Fibroblast of the conjunctiva (primary cell): ENCODE data around the gene NCLN.
"Not testable (repeated sequence)": the region's sequence is repeated elsewhere in the genome, so short reads cannot be mapped to it uniquely, and the experiment has no call there.

Experiments
- DNase-seq: peaks from one replicate; pipeline ENCODE4 v3.0.0-alpha.2; 2010; ENCODE audit warnings: low read depth

The NCLN gene

DNA sequence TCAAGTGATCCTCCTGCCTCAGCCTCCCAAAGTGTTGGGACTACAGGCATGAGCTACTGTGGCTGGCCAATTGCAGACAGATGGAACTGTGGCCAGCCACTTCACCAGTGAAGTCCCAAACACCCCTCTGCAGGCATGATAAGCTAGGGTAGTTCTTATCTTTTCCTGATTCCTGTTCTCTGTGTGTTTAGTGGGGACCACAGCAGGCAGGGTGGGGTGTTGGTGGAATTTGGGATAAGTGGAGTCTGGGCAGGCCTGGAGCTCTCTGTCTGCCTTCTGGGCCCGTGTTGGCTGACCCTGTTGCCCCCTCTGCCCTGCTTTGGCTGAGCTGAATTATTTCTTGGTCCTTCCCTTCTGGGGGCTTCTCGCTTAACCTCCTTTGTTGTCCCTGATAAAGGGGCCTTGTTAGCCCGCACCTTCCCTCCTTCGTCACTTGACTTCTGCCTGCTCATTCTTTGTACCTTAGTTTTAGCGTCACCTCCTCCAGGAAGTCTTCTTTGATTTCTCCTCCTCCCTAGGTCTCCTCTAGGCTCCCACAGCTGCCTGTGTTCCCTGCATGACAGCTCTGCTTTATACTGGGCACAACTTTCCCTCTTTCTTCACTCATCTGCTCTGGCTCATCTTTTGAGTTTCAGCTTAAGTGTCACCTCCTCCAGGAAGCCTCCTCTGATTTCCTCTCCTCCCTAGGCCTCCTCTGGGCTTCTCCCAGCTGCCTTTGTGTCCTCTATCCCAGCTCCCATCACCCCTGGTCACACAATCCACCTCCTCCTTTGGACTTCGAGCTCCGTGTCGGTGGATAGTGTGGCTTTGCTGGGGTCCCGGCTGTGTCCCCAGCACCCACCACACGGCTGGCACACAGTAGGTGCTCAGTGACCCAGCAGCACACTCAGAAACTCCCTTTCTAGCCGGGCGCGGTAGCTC, 1.7 kb upstream of the NCLN start:
- no peak for DNase-seq

DNA sequence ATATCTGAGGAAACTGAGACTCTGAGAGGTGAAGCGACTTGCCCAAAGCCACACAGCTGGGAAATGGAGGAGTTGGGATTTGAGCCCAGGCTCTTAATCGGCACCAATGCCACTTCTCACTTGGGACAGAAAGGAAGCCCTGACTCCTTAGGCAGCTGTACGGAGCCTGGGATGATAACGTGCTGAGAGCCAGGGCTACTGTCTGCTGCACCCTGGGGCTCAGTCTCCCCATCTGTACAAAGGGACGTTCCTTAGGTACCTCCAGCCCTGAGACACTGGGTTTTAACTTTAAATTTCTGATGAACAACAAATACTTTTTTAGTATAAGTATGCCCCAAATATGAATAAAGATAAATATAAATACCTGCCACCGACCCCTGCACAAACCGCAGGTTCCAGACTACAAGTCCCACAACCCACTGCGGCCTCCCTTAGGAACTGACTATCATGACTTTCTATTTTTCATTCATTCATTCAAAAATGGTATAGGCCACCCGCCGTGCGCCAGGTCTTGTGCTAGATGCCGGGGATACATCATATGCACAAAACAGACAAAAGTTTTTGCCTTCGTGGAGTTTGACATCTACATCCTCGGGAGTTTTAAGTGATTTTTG, 776 bp upstream of the NCLN start:
- DNase-seq: peak; percentile 39

DNA sequence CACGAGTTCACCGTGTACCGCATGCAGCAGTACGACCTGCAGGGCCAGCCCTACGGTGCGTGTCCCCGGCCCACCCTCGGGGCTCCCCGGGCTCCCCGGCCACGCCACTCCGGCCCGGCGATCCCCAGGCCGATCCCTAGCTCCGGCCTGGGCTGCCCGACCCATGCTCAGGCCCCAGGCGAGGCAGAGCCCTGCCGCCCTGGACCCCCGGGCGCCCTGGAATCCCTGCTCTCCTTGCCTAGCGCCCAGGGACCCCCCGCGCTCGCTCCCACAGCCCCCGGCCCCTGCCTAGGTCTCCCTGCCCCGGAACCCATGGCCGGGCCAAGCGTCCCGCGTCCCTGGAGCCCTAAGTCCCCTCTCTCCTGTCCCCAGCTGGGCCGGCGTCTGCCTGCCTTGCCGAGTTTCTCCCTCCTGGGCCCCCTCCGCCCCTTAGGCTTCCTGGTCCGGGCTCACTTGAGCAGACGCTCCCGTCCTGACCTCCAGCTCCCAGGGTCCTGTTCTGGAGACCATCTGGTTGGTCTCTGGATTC, 494 bp downstream of the NCLN start:
- DNase-seq: no peak

DNA sequence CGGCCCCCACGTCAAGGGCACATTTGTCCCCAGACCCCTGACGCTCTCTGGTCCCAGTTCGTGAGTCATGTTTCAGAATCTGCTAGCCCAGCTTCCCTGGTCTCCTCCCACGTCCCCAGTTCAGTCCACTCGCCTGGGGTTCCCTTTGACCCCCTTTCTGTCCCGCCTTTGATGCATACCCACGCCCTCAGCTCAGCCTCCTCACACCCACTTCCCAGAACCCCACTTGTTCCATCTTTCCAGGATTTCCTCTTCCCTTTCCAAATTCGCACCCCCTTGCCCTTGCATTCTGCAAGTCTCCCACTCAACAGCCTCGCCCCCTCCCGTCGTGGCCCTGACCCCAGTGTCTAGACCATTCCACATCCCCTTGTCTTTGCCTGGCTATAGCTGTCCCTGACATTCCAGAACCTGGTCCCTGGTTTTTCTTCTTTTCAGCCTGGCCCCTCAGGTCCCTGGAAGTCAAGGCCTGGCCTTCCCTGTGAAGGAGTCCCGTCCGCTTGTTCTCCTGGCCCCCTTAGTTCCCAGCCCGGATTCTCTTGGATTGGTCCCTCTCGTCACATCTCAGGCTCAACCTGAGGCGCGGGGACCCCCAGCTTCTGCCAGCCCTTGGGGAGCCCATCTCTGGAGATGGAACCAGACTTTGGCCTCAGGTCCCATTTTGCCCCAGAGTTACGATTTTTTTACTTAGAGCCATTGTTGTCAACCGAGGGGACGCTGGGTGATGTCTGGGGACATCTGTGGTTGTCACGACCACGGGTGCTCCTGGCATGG, 1.3 kb downstream of the NCLN start:
- no peak for DNase-seq

DNA sequence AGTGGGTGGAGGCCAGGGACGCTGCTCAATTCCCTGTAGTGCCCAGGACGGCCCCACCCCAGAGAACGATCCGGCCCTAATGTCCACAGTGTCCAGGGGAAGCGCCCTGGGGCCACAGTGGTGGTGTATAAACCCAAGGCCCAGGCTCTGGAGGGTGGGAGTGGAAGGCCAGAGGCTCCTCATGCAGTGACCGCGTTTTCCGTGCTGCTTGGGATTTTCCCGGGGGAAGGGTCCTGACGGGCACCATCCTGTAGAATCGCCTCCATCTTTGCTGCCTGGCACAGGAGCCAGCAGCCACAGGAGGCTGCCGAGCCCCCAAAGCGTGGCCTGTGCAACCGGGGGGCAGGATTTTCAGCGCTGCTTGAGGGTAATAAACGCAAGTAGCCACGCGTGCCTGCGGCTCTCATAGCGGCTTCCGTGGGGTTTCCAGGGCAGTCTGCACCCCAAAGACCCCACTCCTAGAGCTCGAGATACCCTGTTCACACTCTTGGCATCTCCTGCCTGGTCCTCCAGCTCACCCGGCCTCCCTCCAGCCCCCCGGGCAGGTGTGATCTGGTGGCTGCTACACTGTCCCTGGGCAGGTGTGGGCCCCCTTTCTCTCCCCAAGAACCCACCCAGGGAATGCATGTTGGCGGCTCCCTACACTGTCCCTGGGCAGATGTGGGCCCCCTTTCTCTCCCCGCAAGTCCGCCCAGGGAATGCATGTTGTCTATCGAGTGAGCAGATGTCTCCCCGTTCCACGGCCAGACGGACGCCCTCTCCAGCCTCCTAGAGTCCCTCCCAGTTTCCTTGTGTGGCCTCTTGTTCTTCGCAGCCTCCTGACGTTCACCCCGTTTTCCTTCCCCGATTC, 2.2 kb downstream of the NCLN start:
- no peak for DNase-seq

DNA sequence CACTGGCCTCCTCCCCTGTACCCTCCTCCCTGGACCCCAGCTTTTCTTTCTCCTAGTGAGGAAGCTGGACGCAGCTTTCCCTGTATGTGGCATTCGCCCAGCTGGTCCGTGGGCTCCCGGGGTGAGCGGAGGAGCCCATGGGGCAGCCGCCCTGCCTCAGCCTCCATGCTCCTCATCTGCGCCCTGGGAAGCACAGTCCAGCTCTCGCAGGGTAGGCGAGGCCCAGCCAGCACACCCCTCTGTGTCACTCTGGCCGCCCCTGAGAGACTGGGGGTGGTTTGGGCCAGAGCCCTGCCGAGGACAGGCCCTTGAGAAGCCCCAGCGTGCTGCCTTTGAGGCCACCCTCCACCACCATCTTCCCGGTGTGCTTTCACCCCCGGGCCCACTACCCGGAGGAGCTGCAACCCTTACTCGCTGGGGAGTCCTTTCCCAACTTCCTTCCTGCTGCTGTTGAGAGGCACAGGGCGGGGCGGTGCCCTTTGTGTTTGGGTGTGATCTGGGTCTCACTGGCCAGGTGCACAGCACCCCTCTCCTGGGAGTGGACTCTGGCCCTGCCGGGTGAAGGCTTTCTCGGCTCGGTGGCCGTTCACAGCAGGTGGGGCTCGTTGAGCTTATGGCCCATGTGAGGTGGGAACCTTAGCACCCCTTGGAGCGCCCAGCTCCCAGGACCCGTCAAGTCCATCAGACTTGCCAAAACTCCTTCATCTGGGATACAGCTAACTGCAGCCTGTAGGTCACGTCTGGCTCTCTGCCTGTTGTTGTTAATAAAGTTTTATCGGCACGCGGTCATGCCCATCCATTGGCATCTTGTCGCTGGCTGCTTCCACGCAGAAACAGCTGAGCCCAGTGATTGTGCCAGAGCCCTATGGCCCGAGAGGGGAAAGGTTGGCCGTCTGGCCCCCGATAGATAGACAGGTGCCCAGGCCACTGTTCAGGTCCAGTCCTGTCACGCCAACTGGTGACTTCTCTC, 3.2 kb downstream of the NCLN start:
- DNase-seq: no peak

DNA sequence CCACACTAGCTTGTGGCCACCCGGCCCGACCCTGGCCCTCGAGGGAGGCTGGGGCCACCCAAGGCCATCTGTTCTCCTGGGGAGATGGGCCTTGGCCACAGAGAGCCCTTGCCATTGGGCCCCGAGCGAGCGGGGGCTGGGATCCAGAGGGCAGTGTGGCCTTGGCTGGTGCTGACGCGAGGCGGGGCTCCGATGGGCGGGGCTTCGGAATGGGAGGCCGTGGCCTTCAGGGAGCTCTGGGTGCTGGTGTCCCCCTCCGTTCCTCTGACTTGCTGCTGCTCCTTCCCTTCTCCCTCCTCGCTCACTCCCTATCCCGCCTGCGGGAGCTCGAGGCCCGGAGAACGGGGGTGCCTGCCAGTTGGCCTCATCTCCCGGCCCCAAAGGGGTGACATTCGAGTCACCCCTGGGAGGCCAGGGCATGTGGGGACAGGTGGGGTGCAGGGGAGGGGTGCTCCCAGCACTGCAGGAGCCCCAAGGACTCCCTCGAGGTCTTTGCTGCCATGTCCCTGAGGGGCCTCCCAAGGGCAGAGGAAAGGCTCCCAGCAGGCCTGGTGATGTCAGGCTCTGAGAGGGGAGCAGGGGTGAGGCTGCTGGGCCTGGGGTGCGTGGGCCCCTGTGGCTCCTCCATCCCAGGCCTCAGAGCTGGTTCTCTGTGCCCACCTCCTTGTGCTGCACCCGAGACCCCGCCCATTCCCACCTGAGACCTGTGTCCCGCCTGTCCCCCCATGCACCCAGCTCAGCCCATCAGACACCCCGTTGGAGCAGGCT, 4.2 kb downstream of the NCLN start:
- no peak for DNase-seq

DNA sequence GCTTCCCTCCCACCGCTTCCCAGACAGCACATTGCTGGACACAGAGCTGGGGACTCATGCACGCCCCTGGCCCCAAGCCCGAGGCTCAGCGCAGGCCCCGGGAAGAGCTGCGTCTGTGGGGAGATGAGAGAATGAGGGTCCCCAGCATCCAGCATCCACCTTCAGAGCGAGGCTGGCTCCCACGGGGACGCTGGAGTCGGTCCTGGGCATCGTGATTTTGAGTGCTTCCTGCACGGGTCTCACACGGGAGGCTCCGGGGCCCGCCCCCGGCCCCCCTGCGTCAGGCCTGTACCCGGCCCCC, 4.7 kb downstream of the NCLN start:
- no peak for DNase-seq

DNA sequence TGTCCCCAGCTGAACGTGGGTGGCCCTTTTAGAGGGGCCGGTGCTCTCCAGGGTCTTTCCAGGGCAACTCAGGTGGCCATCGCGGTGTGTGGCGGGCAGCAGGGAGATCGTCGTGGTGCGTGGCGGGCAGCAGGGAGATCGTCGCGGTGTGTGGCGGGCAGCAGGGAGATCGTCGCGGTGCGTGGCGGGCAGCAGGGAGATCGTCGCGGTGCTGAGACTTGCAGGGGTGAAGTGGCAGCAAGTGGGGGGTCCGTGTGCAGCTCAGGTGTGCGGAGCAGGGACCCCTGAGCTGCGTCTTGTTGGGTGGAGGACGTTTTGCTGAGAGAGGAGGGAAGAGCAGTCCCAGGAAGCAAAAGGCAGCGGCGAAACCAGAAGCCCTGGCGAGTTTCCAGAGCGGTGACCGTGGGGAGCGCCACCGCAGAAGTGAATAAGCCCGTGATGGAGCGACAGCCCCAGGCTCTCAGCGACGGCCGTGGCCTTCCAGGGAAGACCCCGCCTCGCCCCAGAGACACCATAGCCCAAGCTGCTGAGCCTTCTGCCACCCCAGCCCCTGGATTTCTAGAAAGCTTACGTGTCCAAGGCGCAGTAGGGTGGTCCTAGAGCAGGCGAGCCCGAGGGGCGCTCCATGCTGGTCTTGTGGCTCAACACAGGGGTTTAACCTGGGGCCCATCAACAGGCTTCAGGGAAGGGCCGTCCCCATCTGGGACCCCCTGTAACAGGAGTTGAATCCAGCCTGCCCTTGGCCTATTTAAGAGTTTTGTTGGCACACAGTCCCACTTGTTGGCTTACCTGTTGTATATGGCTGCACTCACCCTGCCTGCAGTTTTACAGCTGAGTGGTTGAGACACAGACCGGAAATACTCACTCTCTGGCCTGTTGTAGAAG, 5.4 kb downstream of the NCLN start:
- DNase-seq: no peak

DNA sequence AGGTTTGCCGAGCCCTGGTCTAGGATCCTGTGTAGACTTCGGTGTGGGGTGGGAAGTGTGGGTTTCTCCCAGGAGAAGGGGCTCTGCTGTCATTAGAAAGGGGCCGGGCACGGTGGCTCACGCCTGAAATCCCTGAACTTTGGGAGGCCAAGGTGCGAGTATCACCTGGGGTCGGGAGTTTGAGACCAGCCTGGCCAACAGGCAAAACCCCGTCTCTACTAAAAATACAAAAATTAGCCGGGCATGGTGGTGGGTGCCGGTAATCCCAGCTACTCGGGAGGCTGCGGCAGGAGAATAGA, 6.0 kb downstream of the NCLN start:
- DNase-seq: not testable (repeated sequence)

DNA sequence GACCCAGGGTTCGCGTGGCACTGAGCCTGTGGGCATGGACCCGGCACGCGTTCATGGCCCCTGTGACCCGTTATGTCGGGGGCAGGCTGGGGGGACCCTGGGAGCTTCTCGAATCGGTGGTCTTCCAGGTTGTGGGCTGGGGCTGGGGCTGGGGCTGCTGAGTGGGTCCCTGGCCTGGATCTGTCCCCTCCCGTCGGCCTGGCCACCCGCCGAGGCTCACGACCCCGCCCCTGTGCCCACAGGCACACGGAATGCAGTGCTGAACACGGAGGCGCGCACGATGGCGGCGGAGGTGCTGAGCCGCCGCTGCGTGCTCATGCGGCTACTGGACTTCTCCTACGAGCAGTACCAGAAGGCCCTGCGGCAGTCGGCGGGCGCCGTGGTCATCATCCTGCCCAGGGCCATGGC, 6.5 kb downstream of the NCLN start:
- DNase-seq: no peak

DNA sequence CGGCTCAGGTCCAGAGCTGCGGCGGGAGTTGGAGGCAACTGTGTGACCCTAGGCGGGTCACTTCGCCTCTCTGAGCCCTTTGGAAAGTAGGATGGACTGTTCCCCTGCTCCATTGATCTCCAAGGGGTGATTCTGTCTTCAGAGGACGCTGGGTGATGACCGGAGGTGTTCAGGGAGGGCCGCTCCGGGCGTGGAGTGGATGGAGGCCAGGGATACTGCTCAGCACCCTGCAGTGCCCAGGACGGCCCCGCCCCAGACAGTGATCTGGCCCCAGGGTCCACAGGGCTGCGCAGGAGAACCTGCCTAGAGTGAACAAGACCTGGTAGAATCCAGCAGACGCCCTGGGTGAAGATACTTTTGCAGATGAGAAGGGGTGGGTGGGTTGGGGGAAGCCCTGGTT, 7.0 kb downstream of the NCLN start:
- no peak for DNase-seq

DNA sequence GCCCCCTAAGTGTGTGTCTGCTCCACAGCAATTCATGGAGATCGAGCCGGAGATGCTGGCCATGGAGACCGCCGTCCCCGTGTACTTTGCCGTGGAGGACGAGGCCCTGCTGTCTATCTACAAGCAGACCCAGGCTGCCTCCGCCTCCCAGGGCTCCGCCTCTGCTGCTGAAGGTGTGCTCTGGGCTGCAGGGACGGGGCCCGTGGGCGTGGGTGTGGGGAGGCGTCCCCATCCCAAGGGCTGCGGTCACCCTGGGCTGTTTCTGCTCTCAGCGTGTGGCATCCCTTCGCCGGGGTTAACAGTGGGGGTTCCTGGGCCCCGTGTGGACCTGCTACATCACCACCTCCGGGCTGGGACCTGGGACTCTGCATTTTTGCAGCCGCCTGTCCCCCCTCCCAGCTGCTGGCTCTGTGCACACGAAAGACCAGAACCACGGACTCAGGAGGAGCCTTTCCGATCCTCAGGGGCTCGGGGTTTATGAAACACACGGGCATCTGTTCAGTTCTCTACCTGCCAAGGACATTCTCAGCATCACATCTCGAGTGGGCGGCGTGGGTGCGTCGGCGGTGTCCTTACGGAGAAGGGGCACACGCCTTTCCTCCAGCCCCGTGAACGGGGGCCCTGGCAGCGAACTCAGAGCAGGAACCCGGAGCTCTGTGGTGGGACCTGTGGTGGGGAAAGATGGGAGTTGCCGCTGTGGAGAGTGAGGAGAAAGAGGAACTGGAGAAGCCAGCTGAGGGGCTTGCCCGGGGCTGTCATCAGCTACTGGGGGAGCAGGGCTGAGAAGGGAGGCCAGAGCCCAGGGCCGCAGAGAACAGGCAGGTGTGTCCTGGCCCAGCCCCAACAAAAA, 7.8 kb downstream of the NCLN start:
- no peak for DNase-seq

DNA sequence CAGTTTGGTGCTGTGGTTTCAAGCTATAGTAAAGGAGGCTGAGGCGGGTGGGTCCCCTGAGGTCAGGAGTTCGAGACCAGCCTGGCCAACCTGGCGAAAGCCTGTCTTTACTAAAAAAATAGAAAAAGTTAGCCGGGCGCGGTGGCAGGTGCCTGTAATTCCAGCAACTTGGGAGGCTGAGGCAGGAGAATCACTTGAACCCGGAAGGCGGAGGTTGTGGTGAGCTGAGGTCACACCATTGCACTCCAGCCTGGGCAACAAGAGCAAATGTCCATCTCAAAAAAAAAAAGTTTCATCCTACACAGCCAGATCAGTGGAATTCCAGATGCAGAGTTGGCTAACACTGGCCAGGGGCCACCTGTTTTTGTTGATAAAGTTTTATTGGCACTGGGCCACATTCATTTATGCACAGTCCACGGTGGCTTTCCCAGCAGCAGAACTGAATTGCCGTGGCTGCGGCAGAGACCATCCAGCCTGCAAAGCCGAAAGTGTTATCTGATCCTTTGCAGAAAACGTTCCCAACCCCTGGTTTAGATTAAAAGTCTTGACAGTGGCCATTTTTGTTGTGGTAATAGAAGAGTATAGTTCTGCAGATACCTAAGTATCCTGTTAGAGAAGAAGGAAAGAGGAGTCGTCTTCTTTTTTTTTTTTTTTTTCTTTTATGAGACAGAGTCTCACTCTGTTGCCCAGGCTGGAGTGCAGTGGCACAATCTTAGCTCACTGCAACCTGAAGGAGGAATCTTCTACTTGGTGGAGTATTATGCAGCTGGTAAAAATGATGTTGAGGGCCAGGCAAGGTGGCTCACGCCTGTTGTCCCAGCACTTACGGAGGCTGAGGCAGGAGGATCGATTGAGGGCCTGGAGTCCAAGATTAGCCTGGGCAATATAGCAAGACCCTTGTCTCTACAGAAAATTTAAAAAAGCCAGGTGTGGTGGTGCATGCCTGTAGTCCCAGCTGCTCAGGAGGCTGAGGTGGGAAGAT, 8.7 kb downstream of the NCLN start:
- no peak for DNase-seq

DNA sequence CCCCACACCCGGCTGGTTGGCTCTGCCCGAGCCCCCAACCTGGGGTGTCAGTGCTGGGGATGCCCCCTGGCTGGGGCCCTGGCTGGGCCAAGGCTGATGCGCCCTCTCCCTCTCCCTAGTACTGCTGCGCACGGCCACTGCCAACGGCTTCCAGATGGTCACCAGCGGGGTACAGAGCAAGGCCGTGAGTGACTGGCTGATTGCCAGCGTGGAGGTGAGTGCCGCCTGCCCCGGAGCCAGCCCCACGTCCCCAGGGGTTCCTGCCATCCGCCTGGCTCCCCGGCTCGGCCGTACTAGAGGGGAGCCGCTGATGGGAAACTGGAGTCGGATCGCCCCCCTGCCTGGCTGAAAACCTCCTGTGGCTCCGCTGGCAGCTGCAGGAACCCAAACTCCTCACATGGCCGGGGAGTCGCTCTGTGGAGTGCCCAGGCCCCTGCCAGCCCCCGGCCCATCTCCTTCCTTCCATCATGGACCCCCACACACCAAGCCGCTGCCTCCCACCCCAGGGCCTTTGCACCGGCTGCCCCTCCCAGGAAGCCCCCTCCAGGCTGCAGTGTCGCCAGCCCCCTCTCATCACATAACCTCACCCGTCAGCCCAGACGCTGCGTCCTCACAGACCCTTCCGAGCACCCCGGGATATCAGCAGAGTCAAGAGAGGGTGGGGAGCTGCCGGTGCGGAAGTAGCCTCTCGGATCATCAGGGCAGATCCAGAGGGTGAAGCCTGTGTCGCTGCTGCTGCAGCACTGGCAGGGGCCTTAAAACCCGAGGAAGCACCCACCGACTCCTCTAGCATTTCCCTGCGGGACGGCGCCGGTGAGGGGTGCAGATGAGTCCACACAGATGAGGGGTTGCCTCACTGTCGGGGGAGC, 10.6 kb downstream of the NCLN start:
- no peak for DNase-seq

DNA sequence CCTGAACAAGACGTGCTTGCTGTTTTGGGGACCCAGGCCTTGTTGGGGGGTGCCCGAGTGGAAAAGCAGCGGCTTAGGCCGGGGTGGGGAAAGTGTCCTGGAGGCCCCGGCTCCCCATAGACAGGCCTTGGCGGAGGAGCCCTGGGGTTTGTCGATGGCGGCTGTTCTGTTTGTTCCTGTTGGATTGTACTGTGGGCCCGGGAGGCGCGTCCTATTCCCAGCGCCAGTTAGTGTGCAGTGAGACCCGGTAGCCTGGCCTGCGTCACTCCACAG, 11.1 kb downstream of the NCLN start:
- DNase-seq: no peak
